Thoracic aorta (tissue), 2 donors: ENCODE results near the gene SAP30BP. TPM values are rescaled to one million over a fixed set of nuclear protein-coding genes. Genes with fewer than 3 reads are reported as not detected.
A peak's percentile ranks its signal among the peaks of the same experiment; 100 is the strongest.

Experiments used
- ATAC-seq: fragments of 150-250 bp; one replicate; pipeline ENCODE4 v1.8.0; 2017; ENCODE audit warnings: low read depth; ENCODE audit not compliant: insufficient number of reproducible peaks, low FRiP score
- DNase-seq: peaks from one replicate; pipeline ENCODE4 v3.0.0-alpha.2; 2020; ENCODE audit warnings: low spot score
- H3K27ac ChIP-seq, 2 donors: fragments of 200-600 bp; sonication (generic); 1 replicate in 1 of 2; 2 replicates in 1 of 2; pipeline ENCODE4 v1.5.1; 2016; ENCODE audit warnings: mild to moderate bottlenecking in 2 of 2, moderate library complexity in 2 of 2
- H3K27me3 ChIP-seq: fragments of 200-600 bp; sonication (generic); replicated peaks from 2 replicates; pipeline ENCODE4 v1.6.0; 2016; ENCODE audit warnings: mild to moderate bottlenecking; ENCODE audit not compliant: insufficient read depth
- H3K36me3 ChIP-seq: fragments of 200-600 bp; sonication (generic); one replicate; pipeline ENCODE4 v1.5.1; 2016
- H3K4me1 ChIP-seq, 2 donors: fragments of 200-600 bp; sonication (generic); 1 replicate in 1 of 2; 2 replicates in 1 of 2; pipeline versions ENCODE4 v1.5.1 to v1.6.0; 2016; ENCODE audit warnings: low read depth in 2 of 2, mild to moderate bottlenecking in 1 of 2; ENCODE audit not compliant: control insufficient read depth in 1 of 2
- H3K4me3 ChIP-seq: fragments of 200-600 bp; sonication (generic); 2 replicates; pipeline ENCODE4 v1.5.1; 2016; ENCODE audit warnings: mild to moderate bottlenecking
- H3K9me3 ChIP-seq: fragments of 200-600 bp; sonication (generic); 2 replicates; pipeline ENCODE4 v1.5.1; 2016
- CTCF ChIP-seq: fragments of 200-600 bp; sonication (generic); IDR thresholded peaks from one replicate; pipeline ENCODE4 v1.5.1; 2019; ENCODE audit warnings: antibody characterized with exemption
- total RNA-seq, 2 donors: library from RNA; depleted of rRNA; stranded (reverse); fragments of >200 nt; gene quantifications; one replicate each; pipeline versions ENCODE4 v1.1.0 to v1.2.3, GENCODE V29; 2016

SAP30BP gene
- total RNA-seq, 2 donors from 2014 or later = 65.1 to 70.4 TPM

GRCh38 chr17:75749545-75750389 is 82.6 kb downstream of the SAP30BP start:
- no peaks in the 10 kb centered on the region for H3K9me3 ChIP-seq
- H3K4me3 ChIP-seq = peak overlapping the region; percentile 23
- peak; percentile 98 for TF ChIP-seq CTCF
- ATAC-seq (no peak), DNase-seq (peak; percentile 79)
- H3K27me3 ChIP-seq = no peaks in the 10 kb centered on the region
- peak overlapping the region in 1 of 2 donors; percentile 30 for H3K27ac ChIP-seq
- no peaks in the 10 kb centered on the region for H3K36me3 ChIP-seq
- H3K4me1 ChIP-seq = peaks cover 3 to 32% of the 10 kb centered on the region in 2 donors

DNA sequence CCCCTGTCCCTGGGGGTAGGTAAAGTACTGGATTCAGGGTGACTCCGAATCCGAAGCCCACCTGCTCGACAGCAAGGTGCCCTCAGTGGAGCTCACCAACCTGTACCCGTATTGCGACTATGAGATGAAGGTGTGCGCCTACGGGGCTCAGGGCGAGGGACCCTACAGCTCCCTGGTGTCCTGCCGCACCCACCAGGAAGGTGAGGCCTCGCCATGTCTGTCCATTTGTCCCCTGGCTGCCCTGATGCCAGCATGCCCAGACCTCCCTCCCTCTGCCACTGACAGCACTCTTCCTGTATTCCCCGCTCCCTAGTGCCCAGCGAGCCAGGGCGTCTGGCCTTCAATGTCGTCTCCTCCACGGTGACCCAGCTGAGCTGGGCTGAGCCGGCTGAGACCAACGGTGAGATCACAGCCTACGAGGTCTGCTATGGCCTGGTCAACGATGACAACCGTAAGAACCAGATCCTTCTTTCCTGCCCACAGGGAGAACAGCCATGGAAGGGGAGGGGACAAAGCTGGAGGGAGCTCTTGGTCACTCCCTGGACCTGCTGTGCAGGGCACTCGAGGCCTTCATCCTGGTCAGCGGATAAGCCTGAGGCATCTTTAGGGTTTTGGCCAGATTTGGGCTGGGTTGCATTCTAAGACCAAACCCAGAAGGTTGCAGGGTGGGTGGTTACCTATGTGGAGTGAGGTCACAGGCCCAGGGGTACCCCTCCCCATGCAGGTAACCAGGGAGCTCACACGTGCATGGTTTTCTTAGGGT is 83.7 kb downstream of the SAP30BP start:
- Histone ChIP-seq H3K36me3 (no peaks in the 10 kb centered on the region), H3K4me1 (peaks cover 3 to 32% of the 10 kb centered on the region in 2 donors), H3K9me3 (no peaks in the 10 kb centered on the region), H3K4me3 (no peak overlapping the region), H3K27ac (no peak overlapping the region), H3K27me3 (no peaks in the 10 kb centered on the region)
- ATAC-seq (no peak), DNase-seq (no peak)
- TF ChIP-seq CTCF = no peak

- H3K36me3 ChIP-seq = no peaks in the 10 kb centered on the region
- ATAC-seq = no peak
- no peaks in the 10 kb centered on the region for H3K27me3 ChIP-seq
- H3K4me1 ChIP-seq = peaks cover 3 to 32% of the 10 kb centered on the region in 2 donors
- no peaks in the 10 kb centered on the region for H3K9me3 ChIP-seq
- DNase-seq = no peak
- no peak overlapping the region for H3K4me3 ChIP-seq
- TF ChIP-seq CTCF = no peak
- H3K27ac ChIP-seq = no peak overlapping the region
These were observed 84.7 kb downstream of the SAP30BP start for GRCh38 chr17:75751676-75752404.

DNA sequence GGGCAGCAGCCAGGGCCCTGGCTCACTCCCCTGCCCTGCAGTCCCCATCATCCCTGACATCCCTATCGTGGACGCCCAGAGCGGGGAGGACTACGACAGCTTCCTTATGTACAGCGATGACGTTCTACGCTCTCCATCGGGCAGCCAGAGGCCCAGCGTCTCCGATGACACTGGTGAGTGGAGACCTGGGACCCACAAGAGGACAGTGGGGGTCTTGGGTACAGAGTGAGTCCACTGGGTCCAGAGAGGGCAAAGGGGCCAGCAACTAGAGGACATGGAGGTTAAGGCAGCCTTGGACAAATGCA is 85.2 kb downstream of the SAP30BP start:
- Histone ChIP-seq H3K27ac (no peak overlapping the region), H3K4me1 (peaks cover 3 to 32% of the 10 kb centered on the region in 2 donors), H3K4me3 (no peak overlapping the region), H3K27me3 (no peaks in the 10 kb centered on the region), H3K36me3 (no peaks in the 10 kb centered on the region), H3K9me3 (no peaks in the 10 kb centered on the region)
- DNase-seq (no peak), ATAC-seq (no peak)
- TF ChIP-seq CTCF = no peak
